ENCODE data around the gene ZNFX1.
A peak's percentile ranks its signal among the peaks of the same experiment; 100 is the strongest.
"Not testable (repeated sequence)": the region's sequence is repeated elsewhere in the genome, so short reads cannot be mapped to it uniquely, and the experiment has no call there.

Gene ZNFX1

DNA sequence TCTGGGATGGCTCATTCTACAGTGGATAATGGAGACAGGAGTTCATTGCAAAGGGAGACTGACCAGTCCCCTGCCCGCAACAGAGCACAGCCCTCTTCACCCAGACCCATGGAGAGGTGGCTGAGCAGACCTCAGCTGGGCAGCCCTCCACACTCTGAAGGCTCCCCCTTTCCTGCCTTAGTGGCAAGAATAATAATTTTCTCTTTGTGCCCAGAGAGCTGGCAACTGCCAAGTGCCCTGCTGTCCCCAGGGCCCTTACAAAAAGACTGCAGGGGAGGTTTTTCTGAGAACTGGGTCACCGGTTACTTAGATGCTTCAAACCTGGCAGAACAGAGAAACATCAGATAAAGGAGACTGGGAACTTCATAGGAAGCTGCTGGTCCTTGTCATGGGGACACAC, 35.4 kb upstream of the ZNFX1 start:
- Histone ChIP-seq H3K4me1 (ENCODE audit: control insufficient read depth, insufficient read depth, low read length) (peaks cover 4% of the 10 kb centered on the region), H3K9ac (ENCODE audit: low read length) (no peak overlapping the region), H3K4me3 (ENCODE audit: low read length) (no peak overlapping the region), H3K36me3 (ENCODE audit: control insufficient read depth, insufficient read depth, low read length, severe bottlenecking) (no peaks in the 10 kb centered on the region), H3K9me3 (ENCODE audit: control insufficient read depth, low read length) (peaks cover 16% of the 10 kb centered on the region), H3K27me3 (replicated peaks; ENCODE audit: control insufficient read depth, insufficient read depth, low read length) (peaks cover 31% of the 10 kb centered on the region)
- DNase-seq (ENCODE audit: low read depth) = no peak

DNA sequence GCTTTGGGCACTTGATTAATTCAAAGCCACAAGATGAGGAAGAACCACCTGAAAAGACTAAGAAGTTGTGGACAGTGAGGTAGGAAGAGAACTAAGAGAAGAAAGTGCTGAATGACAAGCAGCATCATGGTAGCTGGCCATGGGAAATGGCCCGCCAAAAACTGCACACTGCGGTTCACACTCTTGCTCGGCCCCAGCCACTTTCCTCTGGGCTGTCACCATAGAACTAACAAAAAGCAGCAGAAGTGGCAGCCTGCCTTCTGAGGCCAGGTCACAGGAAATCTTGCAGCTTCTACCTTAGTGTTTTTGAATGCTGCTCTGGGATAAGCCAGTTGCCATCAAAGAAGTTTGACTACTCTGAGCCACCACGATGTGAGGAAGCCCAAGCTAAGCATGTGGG, 34.8 kb upstream of the ZNFX1 start:
- H3K4me1 ChIP-seq (ENCODE audit: control insufficient read depth, insufficient read depth, low read length) = no peaks in the 10 kb centered on the region
- DNase-seq (ENCODE audit: low read depth) = no peak
- peaks cover 16% of the 10 kb centered on the region for H3K9me3 ChIP-seq (ENCODE audit: control insufficient read depth, low read length)
- H3K36me3 ChIP-seq (ENCODE audit: control insufficient read depth, insufficient read depth, low read length, severe bottlenecking) = no peaks in the 10 kb centered on the region
- peaks cover 24% of the 10 kb centered on the region for H3K27me3 ChIP-seq (replicated peaks; ENCODE audit: control insufficient read depth, insufficient read depth, low read length)
- no peak overlapping the region for H3K9ac ChIP-seq (ENCODE audit: low read length)
- no peak overlapping the region for H3K4me3 ChIP-seq (ENCODE audit: low read length)

DNA sequence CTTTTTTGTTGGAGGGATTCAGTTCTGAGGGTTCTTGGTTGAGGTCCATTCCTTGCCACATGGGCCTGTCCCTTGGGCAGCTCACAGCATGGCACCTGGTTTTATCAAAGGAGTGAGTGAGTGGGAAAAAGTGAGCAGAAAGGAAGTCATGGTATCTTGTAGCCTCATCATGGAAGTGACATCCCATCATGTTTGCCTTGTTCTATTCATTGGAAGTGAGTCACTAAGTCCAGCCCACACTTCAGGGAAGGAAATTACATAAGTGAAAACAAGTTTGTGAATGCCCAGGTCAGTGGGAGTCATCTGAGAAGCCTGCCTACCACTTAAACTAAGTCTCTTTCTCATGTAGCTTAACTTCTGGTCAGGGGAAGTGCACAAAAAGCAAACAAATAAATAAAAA, 32.8 kb upstream of the ZNFX1 start:
- H3K4me3 ChIP-seq (ENCODE audit: low read length) = no peak overlapping the region
- H3K36me3 ChIP-seq (ENCODE audit: control insufficient read depth, insufficient read depth, low read length, severe bottlenecking) = no peaks in the 10 kb centered on the region
- peaks cover 5% of the 10 kb centered on the region for H3K9me3 ChIP-seq (ENCODE audit: control insufficient read depth, low read length)
- no peaks in the 10 kb centered on the region for H3K4me1 ChIP-seq (ENCODE audit: control insufficient read depth, insufficient read depth, low read length)
- H3K27me3 ChIP-seq (replicated peaks; ENCODE audit: control insufficient read depth, insufficient read depth, low read length) = peaks cover 5% of the 10 kb centered on the region
- no peak for DNase-seq (ENCODE audit: low read depth)
- H3K9ac ChIP-seq (ENCODE audit: low read length) = no peak overlapping the region

DNA sequence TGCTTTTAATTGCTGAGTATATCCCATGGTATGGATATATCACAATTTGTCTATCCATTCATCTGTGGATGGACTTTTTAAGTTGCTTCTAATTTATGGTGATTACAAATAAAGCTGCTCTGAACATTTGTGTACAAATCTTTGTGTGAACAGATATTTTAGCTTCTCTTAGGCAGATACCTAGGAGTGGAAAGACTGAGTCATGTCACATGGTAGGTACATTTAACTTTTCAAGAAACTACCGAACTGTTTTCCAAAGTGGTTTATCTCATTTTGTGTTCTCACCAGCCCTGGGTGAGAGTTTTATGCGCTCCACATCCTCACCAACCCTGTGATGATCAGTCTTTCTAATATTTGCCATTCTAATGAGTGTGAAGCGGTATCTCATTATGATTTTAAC, 31.0 kb upstream of the ZNFX1 start:
- no peak overlapping the region for H3K4me3 ChIP-seq (ENCODE audit: low read length)
- no peak for DNase-seq (ENCODE audit: low read depth)
- no peak overlapping the region for H3K9ac ChIP-seq (ENCODE audit: low read length)
- peaks cover 5% of the 10 kb centered on the region for H3K9me3 ChIP-seq (ENCODE audit: control insufficient read depth, low read length)
- no peaks in the 10 kb centered on the region for H3K27me3 ChIP-seq (replicated peaks; ENCODE audit: control insufficient read depth, insufficient read depth, low read length)
- H3K36me3 ChIP-seq (ENCODE audit: control insufficient read depth, insufficient read depth, low read length, severe bottlenecking) = no peaks in the 10 kb centered on the region
- H3K4me1 ChIP-seq (ENCODE audit: control insufficient read depth, insufficient read depth, low read length) = no peaks in the 10 kb centered on the region

DNA sequence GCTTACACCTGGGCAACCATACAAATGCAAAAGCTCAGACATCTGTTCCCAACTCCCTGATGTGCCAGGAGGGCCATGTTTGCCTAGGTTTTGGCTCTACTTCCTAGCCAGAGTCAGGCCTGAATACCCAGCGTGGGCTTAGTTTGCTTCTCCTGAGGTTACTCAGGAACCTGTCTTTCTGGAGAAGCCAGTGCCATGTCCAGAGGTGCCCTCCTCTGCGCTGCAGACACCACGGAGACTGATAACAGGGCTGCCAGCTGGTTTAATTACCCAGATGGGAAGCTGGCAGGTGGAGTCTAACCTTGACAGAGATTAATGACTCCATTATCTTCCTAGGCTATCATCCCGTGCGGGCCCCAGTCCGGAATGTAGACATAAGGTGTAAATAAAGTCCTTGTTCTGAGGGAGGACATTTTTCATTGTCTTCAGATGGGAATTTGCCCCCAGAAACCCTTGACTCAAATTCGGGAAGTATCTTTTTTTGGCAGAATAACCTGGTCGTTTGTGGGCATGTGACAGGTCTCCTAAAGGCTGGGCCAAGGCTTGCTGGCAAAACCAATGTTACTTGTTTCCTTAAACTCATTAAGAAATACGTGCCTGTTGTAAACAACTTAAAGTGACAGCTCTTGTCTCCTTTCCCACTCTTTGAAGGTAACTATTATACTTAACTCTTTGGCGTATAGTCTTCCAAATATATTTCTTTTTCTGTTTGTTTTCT, 29.2 kb upstream of the ZNFX1 start:
- Histone ChIP-seq H3K4me3 (ENCODE audit: low read length) (no peak overlapping the region), H3K27me3 (replicated peaks; ENCODE audit: control insufficient read depth, insufficient read depth, low read length) (no peaks in the 10 kb centered on the region)
- no peak for DNase-seq (ENCODE audit: low read depth)

DNA sequence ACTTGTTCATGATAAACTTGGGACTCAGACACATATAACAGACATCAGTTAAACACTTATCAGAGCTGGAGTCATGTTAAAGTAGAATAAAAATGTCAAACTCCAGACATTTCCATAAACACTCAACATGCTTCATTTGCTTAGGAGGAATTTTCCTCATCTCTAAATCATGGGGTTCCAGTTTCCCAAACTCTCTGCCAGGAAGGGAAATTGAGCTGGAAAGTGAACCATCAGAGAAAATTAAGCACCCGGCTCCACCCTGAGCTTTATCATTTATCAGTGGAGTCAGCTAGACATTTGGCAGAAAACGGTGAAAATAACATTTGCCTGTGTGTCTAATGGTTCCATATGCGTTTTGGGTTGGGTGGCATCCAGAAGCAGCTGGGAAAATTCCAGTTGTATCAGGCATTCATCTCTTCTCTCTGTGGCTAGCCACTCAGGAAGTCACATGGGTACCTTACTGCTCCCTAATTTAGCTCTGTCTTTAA, 25.3 kb upstream of the ZNFX1 start:
- peak; percentile 55 for DNase-seq (ENCODE audit: low read depth)
- no peaks in the 10 kb centered on the region for H3K36me3 ChIP-seq (ENCODE audit: control insufficient read depth, insufficient read depth, low read length, severe bottlenecking)
- no peaks in the 10 kb centered on the region for H3K27me3 ChIP-seq (replicated peaks; ENCODE audit: control insufficient read depth, insufficient read depth, low read length)
- H3K4me3 ChIP-seq (ENCODE audit: low read length) = no peak overlapping the region
- H3K4me1 ChIP-seq (ENCODE audit: control insufficient read depth, insufficient read depth, low read length) = no peaks in the 10 kb centered on the region
- no peaks in the 10 kb centered on the region for H3K9me3 ChIP-seq (ENCODE audit: control insufficient read depth, low read length)
- no peak overlapping the region for H3K9ac ChIP-seq (ENCODE audit: low read length)

More for the DNA sequence above, 29.2 kb upstream of the ZNFX1 start:
- Histone ChIP-seq H3K4me1 (ENCODE audit: control insufficient read depth, insufficient read depth, low read length) (no peaks in the 10 kb centered on the region), H3K9me3 (ENCODE audit: control insufficient read depth, low read length) (peaks cover 5% of the 10 kb centered on the region), H3K36me3 (ENCODE audit: control insufficient read depth, insufficient read depth, low read length, severe bottlenecking) (no peaks in the 10 kb centered on the region), H3K9ac (ENCODE audit: low read length) (no peak overlapping the region)

DNA sequence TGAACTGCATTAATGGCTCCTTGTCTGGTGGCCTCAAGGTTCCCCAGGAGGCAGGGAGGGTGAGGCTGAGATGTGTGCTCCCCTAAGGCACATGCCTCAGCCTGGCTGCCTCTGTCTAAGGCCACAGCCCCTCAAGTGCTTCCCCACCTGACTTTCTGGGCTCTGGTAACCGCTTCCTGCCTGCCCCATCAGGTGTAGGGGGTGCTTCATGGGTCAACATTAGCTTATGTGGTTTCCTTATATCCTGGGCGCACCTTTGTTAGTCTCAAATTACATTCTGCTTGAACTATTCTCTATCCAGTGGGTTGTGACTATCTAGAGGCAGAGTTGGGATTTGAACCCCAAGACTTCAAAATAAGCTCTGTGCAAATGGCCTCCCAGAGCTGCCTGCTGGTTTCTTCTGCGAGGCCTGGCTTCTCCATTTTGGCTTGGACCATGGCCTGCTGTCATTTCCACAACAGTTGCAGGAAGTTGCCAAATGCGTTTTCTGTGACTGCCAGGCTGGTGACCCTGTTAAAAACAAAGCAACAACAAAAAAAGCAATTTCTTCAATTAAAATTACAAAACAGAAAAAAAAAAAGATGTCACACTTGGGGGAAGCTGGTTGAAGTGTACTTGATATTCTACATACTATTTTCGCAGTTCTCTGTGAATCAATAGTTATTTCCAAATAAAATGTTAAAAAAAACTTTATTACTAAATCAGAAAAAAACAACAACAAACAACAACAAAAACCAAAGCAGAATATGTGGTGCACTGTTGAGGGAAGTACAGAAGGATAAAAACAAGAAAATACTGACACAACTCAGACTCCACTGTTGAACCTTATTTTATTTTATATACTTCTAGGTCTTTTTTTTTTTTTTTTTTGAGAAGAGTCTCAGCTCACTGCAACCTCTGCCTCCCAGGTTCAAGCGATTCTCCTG, 20.0 kb upstream of the ZNFX1 start:
- Histone ChIP-seq H3K9ac (ENCODE audit: low read length) (no peak overlapping the region), H3K9me3 (ENCODE audit: control insufficient read depth, low read length) (no peaks in the 10 kb centered on the region), H3K36me3 (ENCODE audit: control insufficient read depth, insufficient read depth, low read length, severe bottlenecking) (no peaks in the 10 kb centered on the region), H3K27me3 (replicated peaks; ENCODE audit: control insufficient read depth, insufficient read depth, low read length) (no peaks in the 10 kb centered on the region), H3K4me1 (ENCODE audit: control insufficient read depth, insufficient read depth, low read length) (no peaks in the 10 kb centered on the region), H3K4me3 (ENCODE audit: low read length) (no peak overlapping the region)
- no peak for DNase-seq (ENCODE audit: low read depth)

DNA sequence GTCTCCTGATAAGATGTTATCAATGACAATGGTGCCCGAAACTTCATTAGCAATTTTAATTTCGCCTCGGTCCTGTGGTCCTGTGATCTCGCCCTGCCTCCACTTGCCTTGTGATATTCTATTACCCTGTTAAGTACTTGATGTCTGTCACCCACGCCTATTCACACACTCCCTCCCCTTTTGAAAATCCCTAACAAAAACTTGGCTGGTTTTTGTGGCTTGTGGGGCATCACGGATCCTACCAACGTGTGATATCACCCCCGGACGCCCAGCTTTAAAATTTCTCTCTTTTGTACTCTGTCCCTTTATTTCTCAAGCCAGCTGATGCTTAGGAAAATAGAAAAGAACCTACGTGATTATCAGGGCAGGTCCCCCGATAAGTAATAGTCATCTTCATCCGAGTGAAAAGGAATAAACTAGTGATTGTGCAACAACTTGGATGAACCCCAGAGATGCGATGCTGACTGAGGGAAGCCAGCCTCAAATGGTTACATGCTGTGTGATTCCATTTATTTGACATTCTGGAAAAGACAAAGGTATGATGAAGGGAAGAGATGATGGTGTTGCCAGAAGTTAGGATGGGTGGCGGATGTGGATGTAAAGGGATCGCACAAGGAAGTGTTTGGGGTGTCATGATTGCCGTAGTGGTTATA, 16.3 kb upstream of the ZNFX1 start:
- peaks cover 26% of the 10 kb centered on the region for H3K36me3 ChIP-seq (ENCODE audit: control insufficient read depth, insufficient read depth, low read length, severe bottlenecking)
- DNase-seq (ENCODE audit: low read depth); H3K9me3 ChIP-seq (ENCODE audit: control insufficient read depth, low read length); H3K4me3 ChIP-seq (ENCODE audit: low read length); H3K27me3 ChIP-seq (replicated peaks; ENCODE audit: control insufficient read depth, insufficient read depth, low read length); H3K4me1 ChIP-seq (ENCODE audit: control insufficient read depth, insufficient read depth, low read length); H3K9ac ChIP-seq (ENCODE audit: low read length): not testable (repeated sequence)

DNA sequence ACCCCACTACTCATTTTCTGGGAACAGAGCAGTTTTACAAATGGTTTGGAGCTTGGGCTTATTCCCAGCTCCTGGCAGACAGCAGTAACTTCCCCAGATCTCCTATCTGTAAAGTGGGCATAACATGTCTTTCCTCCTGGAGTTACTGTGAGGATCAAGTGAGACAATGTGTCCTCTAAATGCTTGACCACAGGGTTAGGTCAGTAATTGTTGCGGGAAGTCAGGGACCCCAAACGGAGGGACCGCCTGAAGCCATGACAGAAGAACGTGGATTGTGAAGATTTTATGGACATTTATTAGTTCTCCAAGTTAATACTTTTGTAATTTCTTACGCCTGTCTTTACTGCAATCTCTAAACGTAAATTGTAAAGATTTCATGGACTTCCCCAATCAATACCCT, 15.3 kb upstream of the ZNFX1 start:
- H3K4me1 ChIP-seq (ENCODE audit: control insufficient read depth, insufficient read depth, low read length) = peaks cover 16% of the 10 kb centered on the region
- no peaks in the 10 kb centered on the region for H3K9me3 ChIP-seq (ENCODE audit: control insufficient read depth, low read length)
- no peak overlapping the region for H3K9ac ChIP-seq (ENCODE audit: low read length)
- peaks cover 36% of the 10 kb centered on the region for H3K36me3 ChIP-seq (ENCODE audit: control insufficient read depth, insufficient read depth, low read length, severe bottlenecking)
- no peaks in the 10 kb centered on the region for H3K27me3 ChIP-seq (replicated peaks; ENCODE audit: control insufficient read depth, insufficient read depth, low read length)
- DNase-seq (ENCODE audit: low read depth) = no peak
- H3K4me3 ChIP-seq (ENCODE audit: low read length) = no peak overlapping the region

DNA sequence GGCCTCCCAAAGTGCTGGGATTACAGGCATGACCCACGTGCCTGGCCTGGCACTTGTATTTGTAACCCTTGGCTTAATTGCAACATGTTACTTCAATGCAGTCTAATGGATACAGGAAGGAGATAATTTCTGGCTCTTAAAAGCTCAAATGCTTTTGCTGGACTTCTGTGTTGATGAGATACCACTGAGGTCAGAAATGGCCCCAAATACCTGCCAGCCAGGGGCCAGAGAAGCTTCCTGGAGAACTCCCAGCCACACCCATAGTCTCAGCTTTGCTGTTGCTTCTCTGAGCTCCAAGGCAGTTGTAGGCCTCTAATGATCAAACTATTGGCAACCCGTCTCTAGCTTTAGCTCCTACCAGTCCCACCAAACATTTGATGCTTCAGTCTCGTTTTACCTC, 14.2 kb upstream of the ZNFX1 start:
- no peak overlapping the region for H3K4me3 ChIP-seq (ENCODE audit: low read length)
- peaks cover 27% of the 10 kb centered on the region for H3K4me1 ChIP-seq (ENCODE audit: control insufficient read depth, insufficient read depth, low read length)
- DNase-seq (ENCODE audit: low read depth) = no peak
- no peak overlapping the region for H3K9ac ChIP-seq (ENCODE audit: low read length)
- H3K27me3 ChIP-seq (replicated peaks; ENCODE audit: control insufficient read depth, insufficient read depth, low read length) = no peaks in the 10 kb centered on the region
- peaks cover 47% of the 10 kb centered on the region for H3K36me3 ChIP-seq (ENCODE audit: control insufficient read depth, insufficient read depth, low read length, severe bottlenecking)
- H3K9me3 ChIP-seq (ENCODE audit: control insufficient read depth, low read length) = peaks cover 5% of the 10 kb centered on the region

DNA sequence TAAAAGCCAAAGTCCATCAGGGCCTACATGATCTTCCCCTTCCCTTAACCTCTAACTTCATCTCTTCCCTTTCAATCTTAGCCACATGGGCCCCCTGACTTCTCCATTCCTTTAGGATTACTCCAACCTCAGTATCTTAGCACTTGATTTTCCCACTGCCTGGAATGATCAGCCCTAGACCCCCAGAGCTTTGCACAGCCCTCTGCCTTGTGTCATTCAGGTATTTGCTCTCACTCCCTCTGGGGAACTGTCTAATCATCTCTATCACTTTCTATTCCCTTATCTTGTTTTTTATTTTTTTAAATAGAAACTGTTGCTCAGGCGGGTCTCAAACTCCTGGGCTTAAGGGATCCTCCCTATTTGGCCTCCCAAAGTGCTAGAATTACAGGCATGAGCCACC, 13.3 kb upstream of the ZNFX1 start:
- H3K4me1 ChIP-seq (ENCODE audit: control insufficient read depth, insufficient read depth, low read length) = peaks cover 35% of the 10 kb centered on the region
- peaks cover 55% of the 10 kb centered on the region for H3K36me3 ChIP-seq (ENCODE audit: control insufficient read depth, insufficient read depth, low read length, severe bottlenecking)
- H3K4me3 ChIP-seq (ENCODE audit: low read length) = no peak overlapping the region
- DNase-seq (ENCODE audit: low read depth) = no peak
- H3K9ac ChIP-seq (ENCODE audit: low read length) = no peak overlapping the region
- H3K9me3 ChIP-seq (ENCODE audit: control insufficient read depth, low read length) = peaks cover 13% of the 10 kb centered on the region
- H3K27me3 ChIP-seq (replicated peaks; ENCODE audit: control insufficient read depth, insufficient read depth, low read length) = no peaks in the 10 kb centered on the region
